Central memory CD8-positive, alpha-beta T cell (primary cell): Measurements from ENCODE around the gene ATP8B1.
"Not testable (repeated sequence)": the region's sequence is repeated elsewhere in the genome, so short reads cannot be mapped to it uniquely, and the experiment has no call there.

ENCODE experiments used
- ATAC-seq: fragments of 150-1000 bp; cut with Tn5 transposase; replicated peaks from 2 replicates; pipeline ENCODE4 v1.10.0; 2022; ENCODE audit warnings: mild to moderate bottlenecking, moderate FRiP score, moderate number of reproducible peaks; ENCODE audit not compliant: poor library complexity, severe bottlenecking; ENCODE audit errors: extremely low read depth
- DNase-seq, 2 donors: peaks; one replicate each; pipeline ENCODE4 v3.0.0; 2021; ENCODE audit warnings: low spot score in 2 of 2
- H3K27ac Mint-ChIP-seq: one replicate; pipeline ENCODE4 v1.8.0; 2022; ENCODE audit warnings: low read depth, mild to moderate bottlenecking, moderate library complexity, mixed read lengths
- H3K27me3 Mint-ChIP-seq: one replicate; pipeline ENCODE4 v1.8.0; 2022; ENCODE audit warnings: mixed read lengths
- H3K36me3 Mint-ChIP-seq: one replicate; pipeline ENCODE4 v1.8.0; 2022; ENCODE audit warnings: mild to moderate bottlenecking, moderate library complexity, mixed read lengths; ENCODE audit not compliant: insufficient read depth
- H3K4me1 Mint-ChIP-seq: one replicate; pipeline ENCODE4 v1.8.0; 2022; ENCODE audit warnings: mixed read lengths
- H3K4me3 Mint-ChIP-seq: one replicate; pipeline ENCODE4 v1.8.0; 2022; ENCODE audit warnings: mild to moderate bottlenecking, moderate library complexity, mixed read lengths
- H3K9me3 Mint-ChIP-seq: one replicate; pipeline ENCODE4 v1.8.0; 2022; ENCODE audit warnings: mixed read lengths

ATP8B1 gene

DNA sequence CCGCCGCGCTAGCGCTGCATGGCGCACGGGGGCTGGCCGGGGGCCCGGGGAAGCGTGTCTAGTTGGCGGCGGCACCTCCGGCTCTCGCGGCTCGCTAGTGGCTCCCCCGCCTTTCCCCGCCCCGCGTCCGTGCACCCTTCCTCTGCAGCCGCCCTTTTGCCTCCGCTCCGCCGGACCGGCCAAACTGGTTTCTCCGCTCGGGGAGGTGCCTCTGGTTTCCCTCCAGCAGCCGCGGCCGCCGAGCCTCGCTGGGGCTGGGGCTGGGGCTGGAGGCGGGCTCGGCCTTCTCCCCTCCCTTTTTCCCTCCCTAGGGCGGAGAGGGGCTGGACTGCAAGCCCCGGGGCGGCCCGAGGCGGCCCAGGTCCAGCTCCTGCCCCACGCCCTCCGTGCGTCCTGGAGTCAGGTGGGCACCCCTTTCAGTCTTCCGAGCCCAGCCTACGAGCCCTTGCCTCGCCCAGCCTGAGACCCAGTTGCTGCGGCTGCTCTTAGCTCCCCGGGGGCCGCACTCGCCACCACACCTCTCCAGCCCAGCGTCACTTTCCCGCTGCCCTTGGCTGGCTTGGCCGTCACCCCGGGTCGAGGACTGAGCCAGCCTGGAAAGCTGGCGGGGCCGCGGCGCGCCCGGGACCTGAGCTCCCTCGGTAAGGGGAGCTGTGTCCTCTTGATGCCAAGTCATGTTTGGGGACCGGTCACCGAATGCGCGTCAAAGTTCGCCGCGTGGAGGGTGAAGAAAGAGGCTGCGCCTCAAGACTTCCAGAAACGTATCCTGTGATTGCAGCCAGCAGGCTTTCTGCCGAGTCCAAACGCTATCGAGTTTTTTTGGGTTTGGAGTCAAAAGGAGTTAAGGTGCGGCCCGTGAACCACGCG, at the start of gene ATP8B1:
TSS of gene ATP8B1 (minus strand) at position 213 of the 867 bp plus-strand sequence. CDS start 71,508 bp downstream, outside the sequence.
- Mint-ChIP-seq H3K27ac (no peak within 1 kb of the TSS), H3K4me1 (no peaks in the 10 kb centered on the region), H3K9me3 (no peaks in the 10 kb centered on the region), H3K4me3 (peak within 1 kb of the TSS; percentile 16), H3K27me3 (peaks cover 45% of the 10 kb centered on the region), H3K36me3 (peaks cover 1% of the 10 kb centered on the region)
- DNase-seq, result no peak
- no peak for ATAC-seq

DNA sequence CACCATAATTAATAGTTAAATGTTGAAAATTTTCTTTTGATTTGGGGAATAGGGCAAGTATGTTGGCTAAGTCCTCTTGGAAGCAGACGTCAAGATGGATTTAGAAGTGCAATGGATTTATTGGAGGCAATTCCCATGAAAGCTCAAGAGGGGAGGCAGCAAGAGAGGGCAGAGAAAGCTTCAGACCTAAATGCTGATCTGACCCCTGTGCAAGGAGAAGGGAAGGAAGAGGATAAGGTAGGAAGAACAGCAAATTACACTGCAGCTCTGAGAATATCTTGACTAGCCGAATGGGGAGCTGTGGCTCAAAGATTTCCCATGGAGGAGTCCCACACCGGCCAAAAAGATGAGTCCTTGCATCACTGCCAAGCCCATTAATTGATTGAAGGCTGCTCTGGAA, 46.9 kb upstream of the ATP8B1 start:
- Mint-ChIP-seq H3K9me3 (no peaks in the 10 kb centered on the region), H3K4me3 (no peak overlapping the region), H3K27me3 (peaks cover 16% of the 10 kb centered on the region), H3K36me3 (peaks cover 3% of the 10 kb centered on the region), H3K27ac (no peak overlapping the region), H3K4me1 (no peaks in the 10 kb centered on the region)
- no peak for ATAC-seq
- DNase-seq, result no peak

DNA sequence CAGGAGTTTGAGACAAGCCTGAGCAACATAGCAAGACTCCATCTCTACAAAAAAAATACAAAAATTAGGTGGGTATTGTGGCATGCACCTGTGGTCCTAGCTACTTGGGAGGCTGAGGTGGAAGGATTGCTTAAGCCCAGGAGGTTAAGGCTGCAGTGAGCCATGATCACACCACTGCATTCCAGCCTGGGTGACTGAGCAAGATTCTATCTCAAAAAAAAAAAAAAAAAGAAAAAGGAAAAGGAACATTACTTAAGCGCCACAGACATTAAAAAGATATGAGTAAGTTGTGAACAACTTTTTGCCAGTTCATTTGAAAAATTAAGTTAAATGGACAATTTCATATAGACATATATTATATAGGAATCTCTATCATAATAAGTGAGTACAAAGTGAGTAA, 45.3 kb upstream of the ATP8B1 start:
- DNase-seq, result not testable (repeated sequence)

DNA sequence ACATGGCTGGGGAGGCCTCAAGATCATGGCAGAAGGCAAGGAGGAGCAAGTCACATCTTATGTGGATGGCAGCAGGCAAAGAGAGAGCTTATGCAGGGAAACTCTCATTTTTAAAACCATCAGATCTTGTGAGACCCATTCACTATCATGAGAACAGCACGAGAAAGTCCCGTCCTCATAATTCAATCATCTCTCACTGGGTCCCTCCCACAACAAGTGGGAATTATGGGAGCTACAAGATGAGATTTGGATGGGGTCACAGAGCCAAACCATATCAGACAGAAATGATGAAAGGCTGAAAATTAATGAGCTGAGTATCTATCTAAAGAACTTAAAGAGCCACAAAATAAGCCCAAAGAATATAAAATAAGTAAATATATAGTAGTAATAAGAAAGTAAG, 44.3 kb upstream of the ATP8B1 start:
- H3K9me3 Mint-ChIP-seq, H3K27ac Mint-ChIP-seq, ATAC-seq, DNase-seq, H3K4me3 Mint-ChIP-seq, H3K4me1 Mint-ChIP-seq, H3K36me3 Mint-ChIP-seq: not testable (repeated sequence)
- H3K27me3 Mint-ChIP-seq, result peaks cover 39% of the 10 kb centered on the region

More for the DNA sequence above, 45.3 kb upstream of the ATP8B1 start:
- H3K27me3 Mint-ChIP-seq, result peaks cover 31% of the 10 kb centered on the region
- ATAC-seq, H3K36me3 Mint-ChIP-seq, H3K4me1 Mint-ChIP-seq, H3K9me3 Mint-ChIP-seq, H3K27ac Mint-ChIP-seq, H3K4me3 Mint-ChIP-seq: not testable (repeated sequence)

DNA sequence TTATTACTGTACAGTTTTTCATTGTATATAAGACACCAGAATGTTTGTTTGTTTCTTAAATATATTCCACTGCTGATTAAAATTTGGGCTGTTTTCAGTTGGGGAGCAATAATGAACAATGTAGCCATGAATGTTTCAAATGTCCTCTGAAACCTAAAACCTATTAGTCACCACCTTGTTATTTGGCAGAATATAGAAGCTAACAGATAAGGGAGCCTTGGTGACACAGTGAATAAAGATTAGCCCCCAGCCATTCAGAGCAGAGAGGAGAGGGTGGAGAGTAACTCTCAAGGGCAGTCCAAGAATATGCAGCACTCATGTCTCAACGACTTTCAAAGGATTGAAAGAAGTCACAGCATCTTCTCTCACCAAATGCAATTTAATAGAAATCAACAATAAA, 43.1 kb upstream of the ATP8B1 start:
- Mint-ChIP-seq H3K4me1 (no peaks in the 10 kb centered on the region), H3K27me3 (peaks cover 39% of the 10 kb centered on the region), H3K4me3 (no peak overlapping the region), H3K27ac (no peak overlapping the region), H3K36me3 (peaks cover 3% of the 10 kb centered on the region), H3K9me3 (no peaks in the 10 kb centered on the region)
- ATAC-seq (no peak), DNase-seq (no peak)

DNA sequence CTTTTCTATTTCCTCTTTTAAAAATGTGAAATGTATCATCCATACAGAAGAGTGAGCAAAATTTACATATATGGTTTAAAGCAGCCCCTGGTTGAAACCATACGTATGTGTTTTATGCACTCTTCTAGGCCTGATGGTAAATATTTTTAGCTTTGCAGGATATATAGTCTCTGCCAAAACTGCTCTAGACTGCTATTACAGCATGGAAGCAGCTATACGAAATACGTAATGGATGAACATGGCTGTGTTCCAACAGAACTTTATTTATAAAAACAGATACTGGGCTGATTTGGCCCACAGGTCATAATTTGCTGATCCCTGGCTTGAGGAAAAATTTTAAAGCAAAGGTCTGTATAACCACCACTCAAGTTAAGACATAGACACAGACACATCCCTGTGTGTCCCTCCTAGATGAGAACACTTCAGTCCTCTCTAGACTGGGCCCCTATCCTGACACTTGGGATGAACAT, 42.5 kb upstream of the ATP8B1 start:
- peaks cover 3% of the 10 kb centered on the region for H3K36me3 Mint-ChIP-seq
- no peaks in the 10 kb centered on the region for H3K4me1 Mint-ChIP-seq
- no peak overlapping the region for H3K27ac Mint-ChIP-seq
- no peak overlapping the region for H3K4me3 Mint-ChIP-seq
- peaks cover 39% of the 10 kb centered on the region for H3K27me3 Mint-ChIP-seq
- no peaks in the 10 kb centered on the region for H3K9me3 Mint-ChIP-seq
- ATAC-seq (no peak), DNase-seq (no peak)

DNA sequence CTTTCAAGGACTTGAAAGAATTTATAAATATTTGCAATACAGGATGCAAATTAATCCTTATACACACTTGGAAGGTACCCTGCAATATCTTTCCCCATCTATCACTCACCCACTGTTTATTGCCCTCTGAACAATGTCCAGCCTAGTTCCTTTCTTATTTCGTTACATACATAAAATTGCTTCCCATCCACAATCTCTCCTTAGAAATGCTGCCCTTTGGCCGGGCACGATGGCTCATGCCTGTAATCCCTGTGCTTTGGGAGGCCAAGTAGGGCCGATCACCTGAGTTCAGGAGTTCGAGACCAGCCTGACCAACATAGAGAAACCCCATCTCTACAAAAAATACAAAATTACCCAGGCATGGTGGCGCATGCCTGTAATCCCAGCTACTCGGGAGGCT, 41.2 kb upstream of the ATP8B1 start:
- H3K4me3 Mint-ChIP-seq, result no peak overlapping the region
- DNase-seq (no peak), ATAC-seq (no peak)
- peaks cover 3% of the 10 kb centered on the region for H3K36me3 Mint-ChIP-seq
- H3K9me3 Mint-ChIP-seq, result no peaks in the 10 kb centered on the region
- H3K27ac Mint-ChIP-seq, result peak overlapping the region; percentile 45
- peaks cover 39% of the 10 kb centered on the region for H3K27me3 Mint-ChIP-seq
- H3K4me1 Mint-ChIP-seq, result no peaks in the 10 kb centered on the region

DNA sequence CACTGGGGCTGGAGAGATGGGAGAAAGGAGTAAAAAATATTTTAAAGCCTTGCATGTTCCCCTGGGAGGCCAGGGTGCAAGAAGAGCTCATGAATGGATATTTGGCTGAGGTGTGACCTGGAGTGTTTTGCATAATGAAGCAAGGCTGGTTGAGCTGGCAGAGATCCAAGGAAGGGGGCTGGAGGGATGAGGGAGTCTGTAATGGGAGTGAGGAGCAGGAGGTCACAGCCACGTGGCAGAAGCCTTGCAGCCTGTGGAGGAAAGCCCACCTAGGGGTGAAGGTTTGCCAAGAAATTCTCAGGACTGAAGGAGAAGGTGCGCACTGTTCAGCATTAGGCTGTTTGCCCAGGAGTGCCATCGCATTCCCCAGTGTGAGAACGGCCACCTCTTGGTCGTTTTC, 40.3 kb upstream of the ATP8B1 start:
- Mint-ChIP-seq H3K4me1 (no peaks in the 10 kb centered on the region), H3K36me3 (peaks cover 3% of the 10 kb centered on the region), H3K9me3 (no peaks in the 10 kb centered on the region), H3K4me3 (no peak overlapping the region), H3K27me3 (peaks cover 47% of the 10 kb centered on the region), H3K27ac (no peak overlapping the region)
- DNase-seq (no peak), ATAC-seq (no peak)

DNA sequence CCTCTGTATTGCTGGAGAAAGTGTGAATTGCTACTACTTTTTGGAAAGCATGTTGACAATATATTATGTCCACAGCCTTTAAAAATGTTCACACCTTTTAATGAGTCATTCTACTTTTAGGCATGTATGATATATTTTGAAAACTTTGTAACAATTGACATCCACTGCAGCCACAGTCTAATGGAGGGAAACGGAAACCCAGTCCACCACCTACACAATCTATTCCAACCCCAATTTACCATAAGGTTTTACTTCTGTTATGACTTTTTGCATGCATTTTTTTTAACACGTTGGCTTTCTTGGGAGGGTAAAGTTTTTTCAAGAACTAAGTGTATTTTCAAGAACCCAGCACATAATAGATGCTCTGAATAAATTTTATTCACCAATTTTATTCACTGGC, 38.5 kb upstream of the ATP8B1 start:
- Mint-ChIP-seq H3K27ac (no peak overlapping the region), H3K36me3 (peaks cover under 1% of the 10 kb centered on the region), H3K27me3 (peaks cover 49% of the 10 kb centered on the region), H3K4me3 (no peak overlapping the region), H3K9me3 (no peaks in the 10 kb centered on the region), H3K4me1 (no peaks in the 10 kb centered on the region)
- ATAC-seq (no peak), DNase-seq (no peak)

DNA sequence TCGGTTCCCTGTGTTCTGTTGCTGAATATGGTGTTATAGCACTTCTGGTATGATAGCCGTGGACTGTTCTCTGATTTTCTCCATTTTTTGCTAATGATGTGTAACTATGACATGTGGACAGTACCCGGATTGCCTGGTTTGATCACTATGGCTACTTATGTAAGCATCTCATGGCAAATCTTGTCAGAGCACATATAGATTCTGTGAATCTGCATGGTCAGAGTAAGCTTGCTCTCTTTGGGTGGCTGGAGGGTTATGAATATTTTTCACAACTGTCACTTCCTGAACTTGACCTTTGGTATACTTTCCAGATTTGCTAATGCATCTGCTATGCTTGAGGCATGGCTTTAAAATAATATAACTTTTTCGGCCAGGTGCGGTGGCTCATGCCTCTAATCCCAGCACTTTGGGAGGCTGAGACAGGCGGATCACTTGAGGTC, 36.8 kb upstream of the ATP8B1 start:
- DNase-seq (no peak), ATAC-seq (no peak)
- Mint-ChIP-seq H3K4me1 (no peaks in the 10 kb centered on the region), H3K4me3 (no peak overlapping the region), H3K36me3 (no peaks in the 10 kb centered on the region), H3K27ac (no peak overlapping the region), H3K27me3 (peaks cover 52% of the 10 kb centered on the region), H3K9me3 (no peaks in the 10 kb centered on the region)

DNA sequence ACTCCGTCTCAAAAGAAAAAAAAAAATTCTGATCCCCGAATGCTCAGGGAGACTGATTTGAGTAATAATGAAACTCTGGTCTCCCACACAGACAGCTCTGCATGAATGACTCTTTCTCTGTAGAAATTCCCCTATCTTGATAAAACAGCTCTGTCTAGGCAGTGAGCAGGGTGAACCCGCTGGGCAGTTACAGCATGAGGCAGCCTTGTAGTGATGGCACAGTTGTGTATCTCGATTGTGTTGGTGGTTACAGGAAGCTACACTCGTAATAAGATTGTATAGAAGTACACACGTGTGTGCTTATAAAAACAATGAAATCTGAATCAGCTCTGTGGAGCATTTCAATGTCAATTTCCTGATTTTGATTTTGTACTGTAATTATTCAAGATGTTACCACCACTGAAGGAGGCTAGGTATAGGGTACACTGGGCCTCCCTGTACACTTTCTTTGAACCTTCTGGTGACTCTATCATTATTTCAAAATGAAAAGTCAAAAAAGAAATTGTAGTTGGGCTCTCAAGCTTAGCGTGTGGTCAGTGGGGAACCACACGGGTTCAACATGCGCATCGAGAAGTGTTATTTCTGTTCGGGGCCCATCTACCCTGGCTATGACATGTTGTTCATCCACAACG, 34.9 kb upstream of the ATP8B1 start:
- Mint-ChIP-seq H3K4me3 (no peak overlapping the region), H3K27ac (no peak overlapping the region), H3K27me3 (peaks cover 34% of the 10 kb centered on the region), H3K9me3 (no peaks in the 10 kb centered on the region), H3K36me3 (no peaks in the 10 kb centered on the region), H3K4me1 (peaks cover 9% of the 10 kb centered on the region)
- ATAC-seq (peak; percentile 22), DNase-seq (no peak)

DNA sequence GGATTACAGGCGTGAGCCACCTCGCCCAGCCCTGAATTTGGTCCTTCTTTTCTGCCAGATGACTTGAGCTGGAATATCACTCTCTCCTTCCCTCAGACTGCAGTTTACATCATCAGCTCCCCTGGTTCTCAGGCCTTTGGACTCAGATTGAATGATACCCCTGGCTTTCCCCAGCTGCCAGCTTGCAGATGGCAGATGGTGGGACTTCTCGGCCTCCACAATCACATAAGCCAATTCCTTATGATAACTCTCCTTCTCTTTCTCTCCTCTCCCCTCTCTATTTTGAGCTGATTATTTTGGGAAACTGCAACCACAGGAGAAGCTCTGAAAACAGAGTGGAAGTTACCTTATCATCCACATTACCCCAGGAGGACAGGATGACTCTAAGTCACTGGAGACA, 33.4 kb upstream of the ATP8B1 start:
- Mint-ChIP-seq H3K27me3 (peaks cover 29% of the 10 kb centered on the region), H3K4me1 (peaks cover 14% of the 10 kb centered on the region), H3K4me3 (no peak overlapping the region)

DNA sequence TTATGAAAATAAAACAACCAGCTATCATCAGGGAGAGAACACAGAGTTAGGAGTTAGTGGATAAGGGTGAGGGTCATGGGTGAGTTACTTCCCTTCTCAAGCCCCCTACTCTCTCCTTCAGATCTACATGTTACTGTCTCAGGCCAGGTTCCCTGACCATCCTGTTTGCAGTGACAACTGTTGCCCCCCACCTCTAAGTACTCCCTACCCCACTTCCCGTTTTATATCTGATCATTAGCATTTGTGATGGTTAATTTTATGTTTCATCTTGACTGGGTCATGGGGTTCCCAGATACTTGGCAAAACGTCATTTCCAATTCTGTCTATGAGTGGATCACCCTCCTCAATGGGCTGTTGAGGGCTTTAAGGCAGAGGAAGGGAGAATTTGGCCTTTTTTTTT, 32.8 kb upstream of the ATP8B1 start:
- no peak for ATAC-seq
- no peaks in the 10 kb centered on the region for H3K36me3 Mint-ChIP-seq
- H3K4me1 Mint-ChIP-seq, result peaks cover 14% of the 10 kb centered on the region
- peaks cover 8% of the 10 kb centered on the region for H3K9me3 Mint-ChIP-seq
- no peak for DNase-seq
- H3K27ac Mint-ChIP-seq, result no peak overlapping the region
- peaks cover 29% of the 10 kb centered on the region for H3K27me3 Mint-ChIP-seq
- no peak overlapping the region for H3K4me3 Mint-ChIP-seq

More for the DNA sequence above, 33.4 kb upstream of the ATP8B1 start:
- Mint-ChIP-seq H3K9me3 (peaks cover 5% of the 10 kb centered on the region), H3K36me3 (no peaks in the 10 kb centered on the region), H3K27ac (no peak overlapping the region)
- ATAC-seq (no peak), DNase-seq (no peak)
